HepG2 (cell line): ENCODE data around the gene ALK. TPM values are rescaled to one million over a fixed set of nuclear protein-coding genes. Genes with fewer than 3 reads are reported as not detected.

ENCODE experiments used
- CAMTA2 ChIP-seq: sonication (generic); formaldehyde crosslinking; IDR thresholded peaks from 2 replicates; pipeline ENCODE4 v1.4.0; 2020; ENCODE audit warnings: mild to moderate bottlenecking, missing genetic modification reagents, borderline replicate concordance
- CBX5 ChIP-seq: sonication (generic); formaldehyde crosslinking; IDR thresholded peaks from 2 replicates; pipeline ENCODE4 v1.4.0; 2020; ENCODE audit warnings: missing genetic modification reagents, borderline replicate concordance
- CC2D1A ChIP-seq: sonication (generic); formaldehyde crosslinking; IDR thresholded peaks from 2 replicates; pipeline ENCODE4 v1.8.1; 2023; ENCODE audit warnings: mild to moderate bottlenecking, missing genetic modification reagents
- GABPA ChIP-seq, 2 experiments: IDR thresholded peaks; 2 replicates each; pipeline ENCODE4 v1.6.1; 2011 to 2016; ENCODE audit warnings: low read depth in 2 of 2, low read length in 1 of 2, missing biosample characterization in 1 of 2, missing genetic modification characterization in 1 of 2
- GPN1 ChIP-seq: sonication (generic); formaldehyde crosslinking; IDR thresholded peaks from 2 replicates; pipeline ENCODE4 v1.5.1; 2020; ENCODE audit warnings: missing genetic modification reagents, borderline replicate concordance
- IKZF4 ChIP-seq: sonication (generic); formaldehyde crosslinking; IDR thresholded peaks from 2 replicates; pipeline ENCODE4 v1.5.1; 2020; ENCODE audit warnings: borderline replicate concordance, mild to moderate bottlenecking, low read depth, missing genetic modification reagents; ENCODE audit errors: not compliant biosample characterization
- KAT7 ChIP-seq: IDR thresholded peaks from 2 replicates; pipeline ENCODE4 v1.6.1; 2018; ENCODE audit warnings: borderline replicate concordance, missing compliant biosample characterization
- KLF6 ChIP-seq: IDR thresholded peaks from 2 replicates; pipeline ENCODE4 v1.8.0; 2016; ENCODE audit warnings: missing biosample characterization, missing genetic modification reagents
- MIXL1 ChIP-seq: IDR thresholded peaks from 2 replicates; pipeline ENCODE4 v1.6.1; 2016
- RBM39 ChIP-seq: fragments of 200-400 bp; formaldehyde crosslinking; IDR thresholded peaks from one replicate; pipeline ENCODE4 v1.6.1; 2018; ENCODE audit warnings: antibody characterized with exemption, mild to moderate bottlenecking, low read depth, low read length; ENCODE audit not compliant: poor library complexity, severe bottlenecking
- SIX1 ChIP-seq: sonication (generic); formaldehyde crosslinking; IDR thresholded peaks from 2 replicates; pipeline ENCODE4 v1.4.0; 2020; ENCODE audit warnings: missing genetic modification reagents, borderline replicate concordance
- ZC3H13 ChIP-seq: sonication (generic); formaldehyde crosslinking; IDR thresholded peaks from 2 replicates; pipeline ENCODE4 v1.8.1; 2023; ENCODE audit warnings: mild to moderate bottlenecking, missing genetic modification reagents, moderate library complexity
- ZKSCAN1 ChIP-seq: fragments of 150-350 bp; IDR thresholded peaks from 2 replicates; pipeline ENCODE4 v1.6.1; 2014; ENCODE audit warnings: low read length
- ZMYM3 ChIP-seq: sonication (generic); formaldehyde crosslinking; IDR thresholded peaks from 2 replicates; pipeline ENCODE4 v1.5.1; 2020; ENCODE audit warnings: mild to moderate bottlenecking, missing genetic modification reagents
- ZNF564 ChIP-seq: sonication (generic); formaldehyde crosslinking; IDR thresholded peaks from 2 replicates; pipeline ENCODE4 v1.8.1; 2023; ENCODE audit warnings: mild to moderate bottlenecking, missing genetic modification reagents
- ZNF619 ChIP-seq: sonication (generic); formaldehyde crosslinking; IDR thresholded peaks from 2 replicates; pipeline ENCODE4 v1.4.0; 2020; ENCODE audit warnings: mild to moderate bottlenecking, missing genetic modification reagents
- ZNF670 ChIP-seq: sonication (generic); formaldehyde crosslinking; IDR thresholded peaks from 2 replicates; pipeline ENCODE4 v1.8.0; 2022; ENCODE audit warnings: mild to moderate bottlenecking, missing genetic modification reagents, borderline replicate concordance
- ZNF737 ChIP-seq: sonication (generic); formaldehyde crosslinking; IDR thresholded peaks from 2 replicates; pipeline ENCODE4 v1.5.0; 2020; ENCODE audit warnings: missing genetic modification reagents, mild to moderate bottlenecking, borderline replicate concordance
- ZSCAN12 ChIP-seq: sonication (generic); formaldehyde crosslinking; IDR thresholded peaks from 2 replicates; pipeline ENCODE4 v1.9.0; 2021; ENCODE audit warnings: mild to moderate bottlenecking, missing genetic modification reagents
- polyA plus RNA-seq, 8 experiments: library from polyadenylated mRNA; depleted of rRNA in 3 of 8; stranded (reverse) in 7 of 8; unstranded in 1 of 8; fragments of >200 nt; fragmentation: Illumina TruSeq in 4 of 8; extraction: Trizol in 4 of 8; gene quantifications; 2 replicates each; pipeline versions ENCODE4 v1.2.1 to v1.2.3, GENCODE V29; 2011 to 2016; ENCODE audit warnings: low read depth in 4 of 8, missing spikeins in 1 of 8, mixed read lengths in 1 of 8; ENCODE audit not compliant: insufficient read depth in 1 of 8
- total RNA-seq, 5 experiments: library from RNA; depleted of rRNA; stranded (reverse); fragments of >200 nt; fragmentation: Illumina TruSeq; extraction: Trizol; gene quantifications; 2 replicates each; pipeline ENCODE4 v1.2.3, GENCODE V29; 2016; ENCODE audit warnings: low read depth in 1 of 5
- TF ChIP-seq, protein P1 (sequence below): sonication (generic); formaldehyde crosslinking; IDR thresholded peaks from 2 replicates; pipeline ENCODE4 v1.4.0; 2020; ENCODE audit warnings: missing genetic modification reagents, low read depth, mild to moderate bottlenecking, borderline replicate concordance
- TF ChIP-seq, protein P2 (sequence below): sonication (generic); IDR thresholded peaks from 2 replicates; pipeline ENCODE4 v1.6.1; 2016; ENCODE audit warnings: low read depth, borderline replicate concordance
- TF ChIP-seq, protein P3 (sequence below): sonication (generic); formaldehyde crosslinking; IDR thresholded peaks from 2 replicates; pipeline ENCODE4 v1.4.0; 2020; ENCODE audit warnings: missing genetic modification reagents

ALK gene
- total and polyA plus RNA-seq, 2 of the 13 experiments (the other 11 are each of a cell fraction or from before 2014, with no cell fraction given): not detected

DNA sequence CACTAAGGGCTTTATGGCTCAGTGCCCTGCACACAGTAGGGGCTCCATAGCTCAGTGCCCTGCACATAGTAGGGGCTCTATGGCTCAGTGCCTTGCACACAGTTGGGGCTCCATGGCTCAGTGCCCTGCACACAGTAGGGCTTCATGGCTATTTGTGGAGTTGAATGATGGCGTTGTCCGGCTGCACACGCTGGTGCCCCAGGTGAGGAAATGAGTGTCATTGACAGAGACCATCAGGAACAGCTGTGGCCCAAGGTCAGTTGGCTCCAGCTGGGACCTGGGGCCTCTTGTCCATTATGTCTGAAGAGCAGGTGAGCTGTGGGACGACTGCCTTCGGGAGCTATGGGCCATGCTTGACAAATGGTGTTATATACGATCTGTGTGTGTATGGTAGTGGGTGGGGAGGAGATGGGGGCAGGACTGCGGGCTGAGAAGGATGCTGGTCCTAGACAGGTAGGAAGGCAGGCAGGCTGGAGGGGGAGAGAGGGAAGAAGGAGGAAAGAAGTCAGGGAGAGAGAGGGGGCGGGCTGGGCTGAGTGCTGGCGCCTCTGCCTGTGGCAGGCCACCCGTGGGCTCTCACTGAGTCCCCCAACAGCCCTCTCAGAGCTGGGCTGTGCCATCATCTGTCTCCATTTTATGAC, 675.5 kb downstream of the ALK start (continued):
- TF ChIP-seq ZKSCAN1 (peak; percentile 99), GABPA (IDR thresholded peaks at IDR 0.05; ENCODE audit: low read depth, low read length) (no peak), GABPA (CRISPR knock-in tag; IDR thresholded peaks at IDR 0.05; ENCODE audit: low read depth) (no peak), ZC3H13 (no peak), KLF6 (CRISPR knock-in tag) (no peak), ZMYM3 (CRISPR knock-in tag) (0 out of 2 replicates have a peak, but pooled peaks have one; percentile 12), IKZF4 (CRISPR knock-in tag) (no peak), KAT7 (no peak), ZNF619 (CRISPR knock-in tag) (no peak), SIX1 (CRISPR knock-in tag) (no peak), CC2D1A (CRISPR knock-in tag) (no peak), ZNF670 (no peak), ZSCAN12 (no peak), CBX5 (no peak), RBM39 (peak; percentile 46), CAMTA2 (CRISPR knock-in tag) (no peak), ZNF564 (CRISPR knock-in tag) (no peak), GPN1 (no peak), ZNF737 (CRISPR knock-in tag) (0 out of 2 replicates have a peak, but pooled peaks have one; percentile 54), MIXL1 (CRISPR knock-in tag) (no peak)
- TF ChIP-seq, protein P1, sequence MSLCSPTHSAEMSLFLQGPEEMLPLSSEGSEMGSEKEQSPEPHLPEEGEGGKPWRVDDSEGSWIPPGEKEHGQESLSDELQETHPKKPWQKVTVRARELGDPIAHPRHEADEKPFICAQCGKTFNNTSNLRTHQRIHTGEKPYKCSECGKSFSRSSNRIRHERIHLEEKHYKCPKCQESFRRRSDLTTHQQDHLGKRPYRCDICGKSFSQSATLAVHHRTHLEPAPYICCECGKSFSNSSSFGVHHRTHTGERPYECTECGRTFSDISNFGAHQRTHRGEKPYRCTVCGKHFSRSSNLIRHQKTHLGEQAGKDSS (CRISPR knock-in tag): no peak
- TF ChIP-seq, protein P2, sequence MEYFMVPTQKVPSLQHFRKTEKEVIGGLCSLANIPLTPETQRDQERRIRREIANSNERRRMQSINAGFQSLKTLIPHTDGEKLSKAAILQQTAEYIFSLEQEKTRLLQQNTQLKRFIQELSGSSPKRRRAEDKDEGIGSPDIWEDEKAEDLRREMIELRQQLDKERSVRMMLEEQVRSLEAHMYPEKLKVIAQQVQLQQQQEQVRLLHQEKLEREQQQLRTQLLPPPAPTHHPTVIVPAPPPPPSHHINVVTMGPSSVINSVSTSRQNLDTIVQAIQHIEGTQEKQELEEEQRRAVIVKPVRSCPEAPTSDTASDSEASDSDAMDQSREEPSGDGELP: peak; percentile 89
- TF ChIP-seq, protein P3, sequence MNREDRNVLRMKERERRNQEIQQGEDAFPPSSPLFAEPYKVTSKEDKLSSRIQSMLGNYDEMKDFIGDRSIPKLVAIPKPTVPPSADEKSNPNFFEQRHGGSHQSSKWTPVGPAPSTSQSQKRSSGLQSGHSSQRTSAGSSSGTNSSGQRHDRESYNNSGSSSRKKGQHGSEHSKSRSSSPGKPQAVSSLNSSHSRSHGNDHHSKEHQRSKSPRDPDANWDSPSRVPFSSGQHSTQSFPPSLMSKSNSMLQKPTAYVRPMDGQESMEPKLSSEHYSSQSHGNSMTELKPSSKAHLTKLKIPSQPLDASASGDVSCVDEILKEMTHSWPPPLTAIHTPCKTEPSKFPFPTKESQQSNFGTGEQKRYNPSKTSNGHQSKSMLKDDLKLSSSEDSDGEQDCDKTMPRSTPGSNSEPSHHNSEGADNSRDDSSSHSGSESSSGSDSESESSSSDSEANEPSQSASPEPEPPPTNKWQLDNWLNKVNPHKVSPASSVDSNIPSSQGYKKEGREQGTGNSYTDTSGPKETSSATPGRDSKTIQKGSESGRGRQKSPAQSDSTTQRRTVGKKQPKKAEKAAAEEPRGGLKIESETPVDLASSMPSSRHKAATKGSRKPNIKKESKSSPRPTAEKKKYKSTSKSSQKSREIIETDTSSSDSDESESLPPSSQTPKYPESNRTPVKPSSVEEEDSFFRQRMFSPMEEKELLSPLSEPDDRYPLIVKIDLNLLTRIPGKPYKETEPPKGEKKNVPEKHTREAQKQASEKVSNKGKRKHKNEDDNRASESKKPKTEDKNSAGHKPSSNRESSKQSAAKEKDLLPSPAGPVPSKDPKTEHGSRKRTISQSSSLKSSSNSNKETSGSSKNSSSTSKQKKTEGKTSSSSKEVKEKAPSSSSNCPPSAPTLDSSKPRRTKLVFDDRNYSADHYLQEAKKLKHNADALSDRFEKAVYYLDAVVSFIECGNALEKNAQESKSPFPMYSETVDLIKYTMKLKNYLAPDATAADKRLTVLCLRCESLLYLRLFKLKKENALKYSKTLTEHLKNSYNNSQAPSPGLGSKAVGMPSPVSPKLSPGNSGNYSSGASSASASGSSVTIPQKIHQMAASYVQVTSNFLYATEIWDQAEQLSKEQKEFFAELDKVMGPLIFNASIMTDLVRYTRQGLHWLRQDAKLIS (CRISPR knock-in tag): no peak
